Right lobe of liver (tissue), 4 donors: ENCODE results near the gene UHMK1.

Experiments
- CTCF ChIP-seq, 4 donors: fragments of 200-600 bp in 3 of 4; fragments of 450-650 bp in 1 of 4; IDR thresholded peaks; one replicate each; pipeline versions ENCODE4 v1.5.1 to v1.8.0; 2016 to 2022; ENCODE audit warnings: antibody characterized with exemption in 4 of 4, mild to moderate bottlenecking in 2 of 4
- POLR2A ChIP-seq: fragments of 450-650 bp; IDR thresholded peaks from one replicate; pipeline ENCODE4 v1.6.1; 2017; ENCODE audit warnings: antibody characterized with exemption, mild to moderate bottlenecking
- donor health status: DM: no; HTN: no; CAD: no.
- donor health status: DM: no; HTN: no; CAD: no.
- donor health status: DM: no; HTN: yes; CAD: no.

- TF ChIP-seq POLR2A (no peak), CTCF (IDR thresholded peaks at IDR 0.05) (no peak)
Measured at GRCh38 chr1:162500805-162501204, 3.2 kb downstream of the UHMK1 start.
